Fibroblast of gingiva (primary cell): Measurements from ENCODE around the gene INSL3.
A peak's percentile ranks its signal among the peaks of the same experiment; 100 is the strongest.

Experiments used
- DNase-seq: peaks from one replicate; pipeline ENCODE4 v3.0.0-alpha.2; 2011; ENCODE audit warnings: low read depth

INSL3 gene, protein sequence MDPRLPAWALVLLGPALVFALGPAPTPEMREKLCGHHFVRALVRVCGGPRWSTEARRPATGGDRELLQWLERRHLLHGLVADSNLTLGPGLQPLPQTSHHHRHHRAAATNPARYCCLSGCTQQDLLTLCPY

DNA sequence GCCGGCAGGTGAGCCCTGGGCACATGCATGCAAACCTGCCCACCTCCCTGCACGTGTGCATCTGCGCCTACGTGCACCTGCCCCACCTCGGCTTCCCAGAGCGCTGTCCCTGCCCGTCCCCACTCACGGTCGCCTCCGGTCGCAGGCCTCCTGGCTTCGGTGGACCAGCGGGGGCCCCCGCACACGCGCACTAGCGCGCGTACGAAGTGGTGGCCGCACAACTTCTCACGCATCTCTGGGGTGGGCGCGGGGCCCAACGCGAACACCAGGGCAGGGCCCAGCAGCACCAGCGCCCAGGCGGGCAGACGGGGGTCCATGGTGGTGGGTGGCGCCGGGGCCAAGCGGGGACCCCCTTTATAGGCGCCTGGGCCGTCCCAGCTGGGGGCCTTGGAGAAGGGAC is at the start of gene INSL3:
Gene INSL3, minus strand, starts transcription at position 330 of the 400 bp plus-strand sequence. Its CDS starts 13 bp downstream, at position 317.
- no peak for DNase-seq

DNA sequence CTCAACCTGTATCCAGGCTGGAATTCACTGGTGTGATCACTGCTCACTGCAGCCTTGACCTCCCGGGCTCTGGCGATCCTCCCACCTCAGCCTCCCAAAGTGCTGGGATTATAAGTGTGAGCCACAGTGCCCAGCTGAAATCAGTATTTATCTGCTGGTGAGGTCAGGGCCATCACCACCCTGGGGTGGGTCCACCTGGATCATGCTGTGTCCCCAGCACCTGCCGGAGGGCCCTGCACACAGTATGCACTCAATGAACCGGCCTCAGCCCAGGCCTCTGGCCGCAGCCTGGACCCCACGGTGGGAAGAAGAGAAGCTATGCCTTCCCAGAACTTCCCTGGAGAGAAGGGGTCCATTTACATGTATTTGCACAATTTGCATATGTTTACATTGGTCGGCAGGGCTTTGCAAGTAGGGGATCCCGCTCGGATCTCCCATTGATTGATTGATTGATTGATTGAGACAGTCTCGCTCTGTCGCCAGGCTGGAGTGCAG is 47.8 kb upstream of the INSL3 start:
- no peak for DNase-seq

DNA sequence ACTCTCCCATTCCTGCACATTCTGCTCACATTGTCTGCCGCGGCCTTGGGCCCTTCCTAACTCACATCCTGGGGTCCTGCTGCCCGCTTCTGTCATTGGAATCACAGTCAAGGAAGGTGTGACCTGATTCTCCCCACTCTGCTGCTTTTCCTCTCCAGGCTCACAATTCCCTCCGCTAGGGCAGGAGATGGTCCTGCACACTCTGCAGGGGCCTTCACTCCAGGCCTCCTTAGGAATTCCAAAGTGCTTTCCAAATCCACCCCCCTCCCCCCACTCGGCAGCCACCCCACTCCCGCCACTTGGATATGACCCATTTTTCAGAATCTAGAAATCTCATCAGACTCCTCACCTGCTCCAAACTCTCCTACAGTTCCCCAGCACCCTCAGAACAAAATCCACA is 47.4 kb upstream of the INSL3 start:
- no peak for DNase-seq

DNA sequence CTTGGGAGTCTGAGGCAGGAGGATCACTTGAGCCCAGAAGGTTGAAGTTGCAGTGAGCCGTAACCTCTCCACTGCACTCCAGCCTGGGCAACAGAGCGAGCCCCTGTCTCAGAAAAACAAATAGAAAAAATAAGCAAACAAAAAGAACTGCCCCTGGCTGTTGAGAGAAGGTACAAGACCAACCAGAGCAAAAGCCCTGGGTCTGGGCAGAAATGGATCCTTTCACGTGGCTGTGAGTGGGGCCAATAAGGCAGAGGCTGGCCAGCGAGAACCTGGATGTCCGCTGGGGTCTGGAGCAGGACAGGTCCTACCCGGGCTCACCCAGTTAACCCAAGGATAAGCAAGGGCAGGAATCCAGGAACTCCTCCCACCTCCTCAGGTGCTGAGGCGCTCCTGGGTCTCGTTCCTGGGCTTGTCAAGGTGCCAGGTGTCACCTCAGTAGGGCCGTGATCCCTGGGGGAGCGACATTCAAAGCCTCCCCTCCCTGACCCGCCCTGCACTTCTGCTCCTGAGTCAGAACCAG is 45.7 kb upstream of the INSL3 start:
- no peak for DNase-seq

DNA sequence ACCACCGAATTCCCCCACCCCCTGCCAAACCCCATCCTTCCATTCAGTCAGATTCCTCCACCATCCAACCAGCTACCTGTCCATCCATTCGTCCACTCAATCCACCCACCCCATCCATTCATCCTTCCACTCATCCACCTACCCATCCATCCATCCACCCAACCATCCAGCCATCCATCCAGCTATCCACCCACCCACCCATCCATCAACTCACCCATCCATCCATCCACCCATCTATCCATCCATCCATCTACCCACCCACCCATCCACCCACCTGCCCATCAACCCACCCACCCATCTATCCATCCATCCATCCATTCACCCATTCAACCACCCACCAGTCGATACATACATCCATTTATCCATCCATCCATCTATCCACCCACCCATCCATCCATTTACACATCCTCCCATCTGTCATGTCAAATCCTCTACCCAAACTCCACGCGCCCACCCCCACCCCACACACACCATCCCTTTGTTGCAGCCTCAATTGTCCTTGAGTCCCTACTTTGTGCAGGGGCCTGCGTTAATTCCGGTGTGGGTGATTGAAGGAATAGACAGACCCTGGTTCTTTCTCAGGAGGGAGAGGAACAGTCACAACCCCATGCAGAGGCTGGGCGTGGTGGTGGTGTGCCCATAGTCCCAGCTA is 45.1 kb upstream of the INSL3 start:
- DNase-seq, result no peak

DNA sequence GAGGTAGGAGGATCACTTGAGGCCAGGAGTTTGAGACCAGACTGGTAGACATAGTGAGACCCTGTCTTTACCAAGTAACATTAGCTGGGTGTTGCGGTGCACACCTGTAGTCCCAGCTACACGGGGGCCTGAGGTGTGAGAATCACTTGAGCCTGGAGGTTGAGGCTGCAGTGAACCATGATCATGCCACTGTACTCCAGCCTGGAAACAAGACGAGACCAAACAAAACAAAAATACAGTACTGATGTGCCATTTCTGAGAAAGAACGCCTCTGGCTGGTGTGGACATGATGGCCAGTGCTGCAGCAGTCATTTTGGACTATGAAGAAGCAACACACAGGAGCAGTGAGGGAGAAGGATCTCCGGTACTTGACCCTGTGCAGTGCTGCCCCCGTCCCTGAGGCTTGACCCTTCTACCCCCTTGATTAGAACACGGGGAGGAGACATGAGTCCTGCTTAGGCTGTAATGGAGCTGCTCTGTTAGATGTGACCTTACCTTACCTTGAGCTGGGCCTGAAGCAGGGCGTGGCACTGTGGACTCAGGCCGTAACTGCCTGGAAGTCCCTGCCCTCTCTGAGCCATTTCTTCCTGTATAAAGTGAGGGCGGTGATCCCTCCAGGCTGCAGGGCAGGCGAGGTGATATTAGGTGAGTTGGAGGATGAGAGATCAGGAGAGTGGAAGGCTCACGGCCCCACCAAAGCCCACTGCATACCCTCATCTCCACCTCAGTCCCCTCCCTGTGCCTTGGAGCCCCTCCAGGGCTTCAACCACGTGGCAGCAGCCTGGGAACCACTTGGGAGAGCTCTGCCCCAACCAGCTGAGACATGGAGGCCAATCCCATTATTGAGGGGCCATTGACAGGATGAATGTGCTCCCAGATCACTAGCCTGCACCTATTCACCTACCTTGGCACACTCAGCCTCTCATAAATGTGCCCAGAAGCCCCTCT is 44.3 kb upstream of the INSL3 start:
- DNase-seq, result no peak

DNA sequence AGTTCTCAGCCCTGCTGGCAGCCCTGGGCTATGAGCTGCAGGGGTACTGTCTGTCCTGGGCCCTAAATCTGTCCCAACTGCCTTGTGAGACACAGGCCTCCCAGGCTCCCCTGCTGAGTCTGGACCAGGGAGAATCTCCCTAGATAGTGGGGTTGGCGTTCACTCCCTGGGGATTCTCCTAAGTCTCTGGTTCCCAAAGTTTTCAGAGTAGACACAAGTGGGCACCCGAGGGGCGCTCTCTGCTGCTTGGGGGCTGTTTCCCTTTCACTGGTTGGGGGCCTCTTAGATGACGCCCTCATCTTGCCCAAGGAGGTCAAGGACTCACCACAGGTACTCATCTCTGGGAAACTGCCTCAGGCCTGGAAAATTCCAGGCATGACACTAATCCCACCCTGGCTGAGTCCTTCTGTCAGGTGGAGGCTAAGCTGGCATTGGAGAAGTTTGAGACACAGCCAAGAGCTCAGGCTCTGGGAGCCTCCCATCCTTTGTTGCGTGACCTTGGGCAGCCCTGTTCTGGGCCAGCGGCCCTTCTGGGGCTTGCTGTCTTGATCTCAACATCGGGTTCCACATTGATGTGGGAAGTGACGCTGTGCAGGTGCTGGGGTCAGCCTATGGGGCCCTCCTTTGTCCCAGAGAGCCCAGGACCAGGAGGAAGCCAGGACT is 42.3 kb upstream of the INSL3 start:
- DNase-seq, result no peak

DNA sequence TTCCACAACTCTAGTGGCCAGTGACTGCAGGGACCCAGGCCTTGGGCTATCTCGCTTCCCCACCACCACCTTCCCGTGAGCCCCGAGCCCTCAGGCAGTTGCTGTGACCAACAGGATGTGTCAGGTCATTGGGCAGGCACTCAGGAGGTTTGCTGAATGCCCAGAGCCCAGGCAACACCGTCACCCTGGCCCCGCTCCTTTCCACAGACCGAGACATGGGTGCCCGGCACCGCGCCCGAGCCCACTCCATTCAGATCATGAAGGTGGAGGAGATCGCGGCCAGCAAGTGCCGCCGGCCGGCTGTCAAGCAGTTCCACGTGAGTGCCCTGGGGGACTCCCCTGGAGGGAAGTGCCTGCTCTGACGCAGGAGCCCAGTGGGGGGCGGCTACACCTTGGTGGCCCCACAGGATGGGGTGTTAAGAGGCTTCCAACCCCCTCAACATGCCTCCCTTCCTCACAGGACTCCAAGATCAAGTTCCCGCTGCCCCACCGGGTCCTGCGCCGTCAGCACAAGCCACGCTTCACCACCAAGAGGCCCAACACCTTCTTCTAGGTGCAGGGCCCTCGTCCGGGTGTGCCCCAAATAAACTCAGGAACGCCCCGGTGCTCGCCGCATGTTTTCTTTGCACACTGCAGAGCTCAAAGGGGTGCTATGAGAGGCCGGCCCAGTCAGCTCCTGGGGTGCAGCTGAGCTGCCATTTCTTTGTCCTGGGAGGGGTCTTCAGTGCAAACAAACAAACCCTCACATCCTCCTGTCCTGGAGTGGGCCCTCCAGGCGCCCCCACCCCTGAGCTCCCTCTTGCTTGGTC is 41.6 kb upstream of the INSL3 start:
- no peak for DNase-seq

DNA sequence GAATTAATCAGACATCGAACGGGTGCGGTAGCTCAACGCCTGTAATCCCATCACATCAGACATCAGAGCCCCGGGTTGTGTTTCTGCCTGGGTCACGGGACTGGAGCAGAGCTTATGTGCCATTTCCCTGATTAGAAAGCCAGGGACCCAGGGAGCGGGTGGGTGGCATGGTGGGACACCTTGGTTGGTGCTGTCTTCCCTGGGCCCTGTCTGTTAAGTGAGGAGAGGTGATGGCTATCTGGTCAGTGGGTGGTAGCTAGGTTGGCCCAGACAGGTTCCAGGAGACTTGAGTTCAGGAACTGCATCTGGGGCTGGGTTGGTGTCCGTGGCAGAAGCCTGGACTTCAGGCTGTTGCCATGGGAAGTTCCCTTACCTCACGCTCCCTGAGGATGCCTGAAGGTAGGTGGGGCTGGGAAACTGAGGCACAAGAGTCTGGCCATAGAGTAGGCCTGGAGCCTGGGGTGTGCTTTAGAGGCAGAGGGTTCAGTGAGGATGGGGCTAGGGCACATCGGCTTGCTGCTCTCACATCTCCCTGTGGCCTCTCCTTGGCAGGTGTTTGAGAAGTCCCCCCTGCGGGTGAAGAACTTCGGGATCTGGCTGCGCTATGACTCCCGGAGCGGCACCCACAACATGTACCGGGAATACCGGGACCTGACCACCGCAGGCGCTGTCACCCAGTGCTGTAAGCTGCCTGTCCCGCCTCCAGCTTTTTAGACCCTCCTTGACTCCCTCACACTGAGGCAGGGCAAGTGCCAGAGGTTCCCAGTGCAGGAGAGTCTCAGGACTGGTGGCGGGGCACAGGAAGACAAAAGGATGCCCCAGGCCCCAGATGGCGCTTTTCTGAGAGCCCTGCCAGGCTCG is 40.5 kb upstream of the INSL3 start:
- DNase-seq, result no peak

DNA sequence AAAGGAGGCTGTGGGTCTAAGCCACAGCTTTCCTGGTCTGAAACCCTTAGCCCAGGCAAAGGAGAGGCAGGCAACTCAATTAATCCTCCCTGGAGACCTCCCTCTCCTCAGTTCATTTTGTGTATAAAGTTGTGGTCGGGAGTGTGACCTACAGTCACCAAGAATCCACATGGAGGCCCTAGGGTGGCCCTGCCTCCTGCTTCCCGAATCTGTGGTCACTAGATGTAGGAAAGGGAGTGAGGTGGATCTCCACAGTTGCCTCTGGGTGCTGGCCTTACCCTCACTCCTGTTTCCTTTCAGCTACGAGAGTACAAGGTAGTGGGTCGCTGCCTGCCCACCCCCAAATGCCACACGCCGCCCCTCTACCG is 39.7 kb upstream of the INSL3 start:
- DNase-seq, result no peak

DNA sequence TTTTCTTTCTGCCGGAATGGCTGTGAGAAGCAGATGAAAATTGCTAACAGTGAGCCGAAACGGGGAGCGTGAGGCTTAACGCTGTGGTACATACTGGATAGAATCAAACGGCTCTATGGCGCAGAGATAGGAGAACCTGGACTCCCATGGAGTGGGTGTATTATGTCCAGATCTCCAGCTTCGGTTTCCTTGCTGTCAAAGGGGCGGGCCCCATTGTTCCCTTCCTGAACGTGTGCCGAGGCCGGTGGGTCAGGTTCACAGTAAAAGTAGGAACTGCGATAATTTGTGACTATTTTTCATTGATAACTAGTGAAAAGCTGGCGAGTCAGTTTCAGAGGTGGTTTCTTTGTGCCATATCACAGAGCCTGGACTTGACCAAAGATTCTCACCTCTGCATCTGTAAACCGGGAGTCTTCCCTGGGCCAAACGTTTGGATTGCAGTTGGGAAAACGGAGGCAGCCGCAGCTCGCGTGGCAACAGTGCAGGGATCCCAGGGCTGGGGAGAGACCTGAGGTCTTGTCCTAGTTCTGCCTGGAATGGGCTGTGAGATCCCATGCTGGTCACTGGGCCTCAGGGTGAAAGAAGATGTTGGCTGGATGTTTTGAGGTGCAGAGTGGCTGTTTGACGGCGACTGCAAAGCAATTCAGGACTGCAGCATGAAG is 39.1 kb upstream of the INSL3 start:
- DNase-seq, result no peak

DNA sequence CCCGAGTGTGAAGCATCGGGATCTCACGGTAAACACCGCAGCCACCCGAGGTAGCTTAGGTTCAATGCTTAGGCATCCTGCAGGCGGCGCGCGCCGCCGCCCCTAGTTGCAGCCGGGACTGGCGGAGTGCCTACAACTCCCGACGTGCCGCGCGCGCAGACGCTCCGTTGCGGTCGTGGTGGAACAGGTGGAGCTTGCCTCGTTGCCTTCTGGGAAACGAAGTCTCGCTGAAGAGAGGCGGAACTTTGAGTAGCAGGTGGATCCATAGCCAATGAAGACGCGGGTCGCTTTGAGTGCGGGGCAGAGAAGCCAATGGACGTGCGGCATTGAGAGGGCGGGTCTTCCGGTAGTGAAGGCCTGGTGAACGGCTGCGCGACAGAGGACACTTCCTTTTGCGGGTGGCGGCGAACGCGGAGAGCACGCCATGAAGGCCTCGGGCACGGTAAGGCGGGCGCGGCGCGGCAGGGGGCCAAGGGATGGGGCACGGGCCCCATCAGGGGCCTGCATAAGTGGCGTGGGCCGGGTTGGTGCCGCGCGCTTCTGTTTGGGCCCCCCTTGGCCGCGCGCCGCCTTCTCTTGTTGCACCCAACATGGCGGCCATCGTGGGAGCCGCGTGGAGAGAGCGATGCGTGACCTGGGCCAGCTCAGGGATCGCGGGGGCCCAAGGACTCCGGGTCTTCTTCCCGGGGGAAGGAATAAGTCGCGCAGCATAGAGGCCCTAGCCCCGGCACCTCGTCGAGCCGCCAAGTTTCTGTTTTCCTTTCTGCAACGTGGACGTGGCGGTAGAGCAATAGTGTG is 38.4 kb upstream of the INSL3 start, which contains the start of gene RPL18A:
Gene RPL18A, plus strand, starts transcription at position 378 of the 798 bp plus-strand sequence. Its CDS starts 47 bp downstream, at position 425.
- peak; percentile 100 for DNase-seq

DNA sequence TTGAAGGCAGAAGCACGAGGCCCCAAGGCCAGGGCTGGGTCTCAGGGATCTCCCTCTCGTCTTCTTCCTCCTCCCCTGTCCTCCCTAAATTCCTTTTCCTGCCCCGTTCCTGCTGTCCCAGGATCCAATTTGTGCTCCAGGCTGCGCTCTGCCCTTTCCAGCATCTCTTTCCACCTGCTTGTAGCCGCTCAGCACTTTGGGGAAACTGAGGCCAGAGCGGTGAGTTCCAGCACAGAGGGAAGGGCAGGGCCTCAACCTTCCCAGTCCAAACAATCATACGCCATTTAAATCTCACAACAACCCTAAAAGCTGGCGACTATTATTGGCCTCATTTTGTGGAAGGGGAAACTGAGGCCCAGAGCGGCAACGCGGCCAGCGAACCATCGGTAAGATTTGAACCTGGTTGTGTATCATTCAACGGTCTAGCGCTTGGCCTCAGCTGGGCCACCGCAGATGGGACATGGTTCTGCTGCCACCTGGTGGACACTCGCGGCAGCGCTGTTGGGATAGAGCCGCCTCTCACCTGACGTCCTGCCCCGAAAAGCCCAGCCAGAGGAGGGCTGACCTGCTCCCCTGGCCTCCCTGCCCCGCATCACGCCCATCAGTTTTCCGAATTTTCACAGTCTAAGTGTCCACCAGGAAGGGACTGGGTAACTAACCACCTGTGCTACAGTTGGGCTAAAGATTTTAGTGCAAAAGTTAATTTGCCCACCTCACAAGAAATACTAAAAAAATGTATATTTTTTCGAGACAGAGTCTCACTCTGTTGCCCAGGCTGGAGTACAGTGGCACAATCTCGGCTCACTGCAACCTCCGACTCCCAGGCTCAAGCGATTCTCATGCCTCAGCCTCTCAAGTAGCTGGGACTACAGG is 34.2 kb upstream of the INSL3 start:
- DNase-seq, result peak; percentile 48

DNA sequence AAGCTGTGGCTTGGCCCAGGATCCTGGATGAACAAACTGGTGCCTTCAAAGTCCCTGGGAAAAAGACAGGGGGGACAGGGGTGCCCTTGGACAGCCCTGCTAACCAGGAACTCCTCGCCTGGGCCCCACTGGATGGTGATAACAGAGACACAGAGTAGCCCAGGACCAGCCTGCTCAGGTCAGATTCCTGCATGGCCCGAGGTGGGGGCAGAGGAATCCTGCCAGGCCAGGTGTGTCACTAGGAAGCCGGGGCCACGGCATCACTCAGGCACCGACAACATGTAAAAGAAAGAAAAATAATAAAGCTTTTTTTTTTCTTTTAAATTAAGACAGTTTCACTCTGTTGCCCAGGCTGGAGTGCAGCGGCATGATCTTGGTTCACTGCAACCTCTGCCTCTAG is 32.7 kb upstream of the INSL3 start:
- no peak for DNase-seq

DNA sequence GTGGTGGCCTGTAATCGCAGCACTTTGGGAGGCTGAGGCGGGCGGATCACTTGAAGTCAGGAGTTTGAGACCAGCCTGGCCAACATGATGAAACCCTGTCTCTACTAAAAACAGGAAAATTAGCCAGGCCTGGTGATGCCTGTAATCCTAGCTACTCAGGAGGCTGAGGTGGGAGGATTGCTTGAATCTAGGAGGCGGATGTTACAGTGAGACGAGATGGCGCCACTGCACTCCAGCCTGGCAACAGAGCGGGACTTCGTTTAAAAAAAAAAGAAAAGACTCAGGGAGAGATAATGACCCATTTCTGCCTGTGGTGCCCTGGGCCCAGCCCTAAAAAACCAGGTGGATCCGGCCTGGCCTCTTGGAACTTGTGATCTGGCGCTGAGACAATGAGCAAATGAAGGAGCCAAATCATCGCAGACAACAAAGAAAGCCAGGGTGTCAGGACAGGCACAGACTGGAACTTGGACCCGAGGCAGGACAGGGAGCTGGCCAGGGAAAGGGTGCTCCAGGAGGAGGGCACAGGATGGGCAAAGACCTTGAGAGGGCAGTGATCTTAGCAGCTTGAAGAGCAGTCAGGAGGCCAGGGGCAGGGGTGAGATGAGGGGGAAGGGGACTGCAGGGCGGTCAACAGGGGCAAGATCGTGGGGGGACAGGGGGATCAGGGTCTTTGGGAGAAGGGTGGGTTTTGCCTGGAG is 27.4 kb upstream of the INSL3 start:
- DNase-seq, result no peak

DNA sequence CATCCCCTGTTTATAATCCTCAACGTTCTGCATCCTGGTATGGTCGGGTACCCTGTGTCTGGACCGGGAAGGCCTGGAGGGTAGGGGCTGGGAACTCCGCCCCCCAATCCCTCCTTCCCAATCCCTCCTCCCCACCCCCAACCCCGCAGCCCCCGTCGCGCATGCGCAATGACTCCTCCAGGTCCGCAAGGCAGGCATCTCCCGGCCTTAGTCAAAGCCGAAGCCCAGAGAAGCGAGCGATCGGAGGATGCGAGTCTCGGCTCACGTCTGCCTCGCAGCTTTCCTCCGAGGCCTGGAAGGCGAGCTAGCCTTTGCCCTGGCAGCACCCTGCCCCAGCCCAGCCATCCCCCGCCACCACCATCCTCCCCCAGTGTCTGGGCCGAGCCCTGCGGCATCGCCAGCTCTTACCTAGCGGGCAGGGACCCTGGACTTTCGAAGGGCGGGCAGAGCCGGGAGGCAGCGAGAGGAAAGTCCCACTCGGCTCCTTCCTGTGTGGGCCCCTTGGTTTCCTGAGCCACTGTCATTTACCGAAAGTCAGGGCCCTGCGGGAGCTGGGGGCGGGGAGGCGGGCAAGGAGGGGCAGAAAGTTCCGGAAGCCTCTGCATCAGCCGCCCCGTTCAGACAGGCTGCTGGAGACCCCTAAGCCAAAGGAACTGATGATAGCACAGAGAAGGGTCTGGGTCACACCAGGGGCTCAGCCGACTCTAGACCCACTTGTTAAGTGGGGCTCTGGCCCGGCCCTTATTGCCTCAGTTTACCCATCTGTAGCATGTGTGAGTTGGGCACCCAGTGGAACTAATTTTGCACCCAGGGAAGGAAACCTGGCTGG is 26.4 kb upstream of the INSL3 start, which contains the start of gene JAK3:
Gene JAK3, minus strand, starts transcription at position 445 of the 829 bp plus-strand sequence. CDS start 3,565 bp downstream, outside the sequence.
- peak; percentile 48 for DNase-seq
